OCI-LY1 (cell line): Measurements from ENCODE around the gene ST6GALNAC5.

ENCODE experiments used
- H2AFZ ChIP-seq: fragments of 200-600 bp; sonication (generic), shearing (Covaris generic); 2 replicates; pipeline ENCODE4 v1.6.0; 2014; ENCODE audit warnings: antibody characterized with exemption, mild to moderate bottlenecking, low read length
- H3F3A ChIP-seq: fragments of 200-600 bp; sonication (generic), shearing (Covaris generic); 2 replicates; pipeline ENCODE4 v1.6.0; 2014; ENCODE audit warnings: mild to moderate bottlenecking, antibody characterized with exemption, low read length, moderate library complexity; ENCODE audit not compliant: insufficient read depth
- H3K27ac ChIP-seq: fragments of 200-600 bp; sonication (generic); 2 replicates; pipeline ENCODE4 v1.5.1; 2014; ENCODE audit warnings: low read length, mixed run types, mild to moderate bottlenecking, low read depth; ENCODE audit not compliant: poor library complexity, severe bottlenecking
- H3K27me3 ChIP-seq: fragments of 200-600 bp; sonication (generic); 2 replicates; pipeline ENCODE4 v1.6.0; 2014; ENCODE audit warnings: antibody characterized with exemption, mild to moderate bottlenecking, low read length, moderate library complexity; ENCODE audit not compliant: insufficient read depth
- H3K36me3 ChIP-seq: fragments of 200-600 bp; sonication (generic); 2 replicates; pipeline ENCODE4 v1.6.1; 2014; ENCODE audit warnings: mild to moderate bottlenecking, antibody characterized with exemption, low read length, moderate library complexity, mixed read lengths; ENCODE audit not compliant: insufficient read depth
- H3K4me1 ChIP-seq: fragments of 200-600 bp; sonication (generic); 2 replicates; pipeline ENCODE4 v1.5.1; 2014; ENCODE audit warnings: mild to moderate bottlenecking, low read length, moderate library complexity; ENCODE audit not compliant: insufficient read depth, severe bottlenecking
- H3K4me2 ChIP-seq: fragments of 200-600 bp; sonication (generic), shearing (Covaris generic); 2 replicates; pipeline ENCODE4 v1.6.1; 2014; ENCODE audit warnings: low read length
- H3K4me3 ChIP-seq: fragments of 200-600 bp; sonication (generic); 2 replicates; pipeline ENCODE4 v1.5.1; 2014; ENCODE audit warnings: low read length, low read depth, mild to moderate bottlenecking, mixed read lengths; ENCODE audit not compliant: poor library complexity, severe bottlenecking
- H3K79me2 ChIP-seq: fragments of 200-600 bp; shearing (Covaris generic); 2 replicates; pipeline ENCODE4 v1.6.1; 2016; ENCODE audit warnings: mixed run types, low read length, mixed read lengths; ENCODE audit not compliant: insufficient read depth
- H3K9ac ChIP-seq: fragments of 200-600 bp; sonication (generic), shearing (Covaris generic); 2 replicates; pipeline ENCODE4 v1.6.1; 2014; ENCODE audit warnings: mild to moderate bottlenecking, low read length, mixed read lengths
- H3K9me2 ChIP-seq: fragments of 200-600 bp; sonication (generic), shearing (Covaris generic); 2 replicates; pipeline ENCODE4 v1.6.1; 2014; ENCODE audit warnings: low read depth, mild to moderate bottlenecking, low read length, mixed read lengths
- H3K9me3 ChIP-seq: fragments of 200-600 bp; shearing (Covaris generic); 2 replicates; pipeline ENCODE4 v1.6.1; 2014; ENCODE audit warnings: low read length, mixed read lengths
- H4K20me1 ChIP-seq: fragments of 200-600 bp; sonication (generic), shearing (Covaris generic); 2 replicates; pipeline ENCODE4 v1.6.0; 2016; ENCODE audit warnings: mild to moderate bottlenecking, low read length; ENCODE audit not compliant: insufficient read depth
- CTCF ChIP-seq: fragments of 200-600 bp; sonication (generic), shearing (Covaris generic); IDR thresholded peaks from 2 replicates; pipeline ENCODE4 v1.5.1; 2017; ENCODE audit warnings: mild to moderate bottlenecking, antibody characterized with exemption, low read length, moderate library complexity, mixed read lengths
- EZH2 ChIP-seq: fragments of 200-600 bp; sonication (generic), shearing (Covaris generic); IDR thresholded peaks from 2 replicates; pipeline ENCODE4 v1.8.0; 2017; ENCODE audit warnings: borderline replicate concordance, mixed run types, mild to moderate bottlenecking, antibody characterized with exemption, low read length, moderate library complexity, mixed read lengths

ST6GALNAC5 gene

GRCh38 chr1:77047978-77048614 lies 180.8 kb downstream of the ST6GALNAC5 start:
- no peaks in the 10 kb centered on the region for H3F3A ChIP-seq
- no peak overlapping the region for H3K4me2 ChIP-seq
- H3K27me3 ChIP-seq, result no peaks in the 10 kb centered on the region
- H3K79me2 ChIP-seq, result no peaks in the 10 kb centered on the region
- H3K27ac ChIP-seq, result no peak overlapping the region
- TF ChIP-seq CTCF (no peak), EZH2 (no peak)
- no peak overlapping the region for H2AFZ ChIP-seq
- H3K4me1 ChIP-seq, result no peaks in the 10 kb centered on the region
- H3K9ac ChIP-seq, result no peak overlapping the region
- no peaks in the 10 kb centered on the region for H4K20me1 ChIP-seq
- no peaks in the 10 kb centered on the region for H3K36me3 ChIP-seq
- no peak overlapping the region for H3K4me3 ChIP-seq
- no peaks in the 10 kb centered on the region for H3K9me2 ChIP-seq
- H3K9me3 ChIP-seq, result no peaks in the 10 kb centered on the region

DNA sequence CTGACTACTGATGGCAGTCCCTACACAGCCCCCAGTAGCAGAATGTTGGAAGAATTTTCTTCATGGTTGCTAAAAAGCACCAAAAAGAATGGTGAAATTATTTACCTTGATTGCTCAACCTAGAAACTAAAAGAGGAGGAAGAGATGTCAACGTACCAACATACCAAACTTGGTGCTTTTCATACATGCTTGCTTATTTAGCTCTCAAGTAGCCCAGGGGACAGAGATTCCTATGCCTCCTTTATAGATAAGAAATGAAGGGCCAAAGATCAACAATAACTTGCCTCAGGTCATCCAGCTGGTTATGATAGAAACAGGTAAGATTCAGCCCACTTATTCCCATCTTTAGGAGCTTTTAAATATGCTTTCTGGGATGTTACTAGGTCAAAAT lies 181.3 kb downstream of the ST6GALNAC5 start:
- Histone ChIP-seq H3K27me3 (no peaks in the 10 kb centered on the region), H3K4me3 (no peak overlapping the region), H3K9me3 (no peaks in the 10 kb centered on the region), H3K4me2 (no peak overlapping the region), H3K36me3 (no peaks in the 10 kb centered on the region), H3K9me2 (no peaks in the 10 kb centered on the region), H2AFZ (no peak overlapping the region), H3K4me1 (no peaks in the 10 kb centered on the region), H3F3A (no peaks in the 10 kb centered on the region), H3K79me2 (no peaks in the 10 kb centered on the region), H3K27ac (no peak overlapping the region), H4K20me1 (no peaks in the 10 kb centered on the region), H3K9ac (no peak overlapping the region)
- TF ChIP-seq EZH2 (no peak), CTCF (no peak)

DNA sequence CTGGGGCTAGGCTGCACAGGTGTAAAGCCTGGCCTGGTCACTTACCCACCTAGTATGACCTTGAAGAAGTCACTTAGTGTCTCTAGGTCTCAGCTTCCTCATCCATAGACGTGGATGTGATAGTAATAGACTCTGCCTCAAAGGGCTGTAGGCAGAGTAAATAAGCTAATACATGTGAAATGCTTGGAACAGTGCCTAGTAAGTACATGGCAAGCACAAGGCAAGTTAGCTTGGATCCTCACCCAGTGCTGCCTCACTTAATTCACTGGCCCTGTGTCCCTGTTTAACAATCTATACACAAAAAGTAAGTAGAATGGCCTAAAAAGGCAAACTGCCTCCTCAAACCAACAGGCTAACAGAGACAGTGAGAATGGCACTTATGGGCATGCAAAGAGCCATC lies 184.1 kb downstream of the ST6GALNAC5 start:
- no peaks in the 10 kb centered on the region for H3K79me2 ChIP-seq
- no peak overlapping the region for H2AFZ ChIP-seq
- no peaks in the 10 kb centered on the region for H3K4me1 ChIP-seq
- H3K36me3 ChIP-seq, result no peaks in the 10 kb centered on the region
- H4K20me1 ChIP-seq, result no peaks in the 10 kb centered on the region
- H3K9ac ChIP-seq, result no peak overlapping the region
- no peak overlapping the region for H3K4me2 ChIP-seq
- no peaks in the 10 kb centered on the region for H3F3A ChIP-seq
- H3K27ac ChIP-seq, result no peak overlapping the region
- TF ChIP-seq EZH2 (no peak), CTCF (no peak)
- no peaks in the 10 kb centered on the region for H3K9me3 ChIP-seq
- H3K27me3 ChIP-seq, result no peaks in the 10 kb centered on the region
- no peaks in the 10 kb centered on the region for H3K9me2 ChIP-seq
- no peak overlapping the region for H3K4me3 ChIP-seq
